GM20000 (cell line): ENCODE results near the gene STAT1.

Experiments
- DNase-seq: peaks from one replicate; pipeline ENCODE4 v3.0.0; 2012; ENCODE audit warnings: low spot score
- TF ChIP-seq, protein P1 (sequence below): IDR thresholded peaks from 2 replicates; pipeline ENCODE4 v1.5.1; 2012; ENCODE audit warnings: mild to moderate bottlenecking, control low read depth; ENCODE audit errors: extremely low read depth, missing control alignments

The STAT1 gene

DNA sequence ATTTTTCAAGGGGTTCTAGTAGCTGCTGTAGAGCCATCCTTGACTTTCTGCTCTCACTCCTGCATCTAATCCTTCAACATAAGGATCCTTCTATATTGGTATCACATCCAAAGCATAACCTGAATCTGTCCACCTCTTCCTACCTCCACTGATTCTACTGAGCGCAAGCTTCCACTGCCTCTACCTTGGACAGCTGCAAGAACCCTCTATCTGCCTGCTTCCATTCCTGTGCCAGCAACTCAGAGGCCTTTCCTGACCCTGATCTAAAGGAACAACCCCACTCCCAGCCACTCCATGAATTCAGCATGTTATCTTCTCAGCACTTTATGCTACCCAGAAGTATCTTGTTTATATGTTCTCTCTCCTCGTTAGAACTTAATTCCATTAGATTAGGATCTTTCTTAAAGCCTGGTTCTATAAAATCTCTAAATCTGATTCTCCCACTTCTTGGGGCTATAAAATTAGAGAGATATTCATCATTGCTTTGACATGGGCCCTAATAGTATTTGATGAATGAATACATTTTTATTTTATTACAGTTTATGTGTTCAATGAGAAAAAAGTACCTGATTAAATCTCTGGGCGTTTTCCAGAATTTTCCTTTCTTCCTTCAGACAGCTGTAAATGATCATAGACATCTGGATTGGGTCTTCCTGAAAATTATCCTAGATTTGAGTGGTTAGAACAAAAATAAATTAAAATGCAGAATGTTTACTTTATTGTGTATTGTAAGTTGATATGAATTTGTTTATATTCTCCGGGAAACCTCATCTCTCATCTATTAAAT is 6.8 kb downstream of the STAT1 start:
- DNase-seq = no peak
- TF ChIP-seq, protein P1, sequence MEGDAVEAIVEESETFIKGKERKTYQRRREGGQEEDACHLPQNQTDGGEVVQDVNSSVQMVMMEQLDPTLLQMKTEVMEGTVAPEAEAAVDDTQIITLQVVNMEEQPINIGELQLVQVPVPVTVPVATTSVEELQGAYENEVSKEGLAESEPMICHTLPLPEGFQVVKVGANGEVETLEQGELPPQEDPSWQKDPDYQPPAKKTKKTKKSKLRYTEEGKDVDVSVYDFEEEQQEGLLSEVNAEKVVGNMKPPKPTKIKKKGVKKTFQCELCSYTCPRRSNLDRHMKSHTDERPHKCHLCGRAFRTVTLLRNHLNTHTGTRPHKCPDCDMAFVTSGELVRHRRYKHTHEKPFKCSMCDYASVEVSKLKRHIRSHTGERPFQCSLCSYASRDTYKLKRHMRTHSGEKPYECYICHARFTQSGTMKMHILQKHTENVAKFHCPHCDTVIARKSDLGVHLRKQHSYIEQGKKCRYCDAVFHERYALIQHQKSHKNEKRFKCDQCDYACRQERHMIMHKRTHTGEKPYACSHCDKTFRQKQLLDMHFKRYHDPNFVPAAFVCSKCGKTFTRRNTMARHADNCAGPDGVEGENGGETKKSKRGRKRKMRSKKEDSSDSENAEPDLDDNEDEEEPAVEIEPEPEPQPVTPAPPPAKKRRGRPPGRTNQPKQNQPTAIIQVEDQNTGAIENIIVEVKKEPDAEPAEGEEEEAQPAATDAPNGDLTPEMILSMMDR = no peak

DNA sequence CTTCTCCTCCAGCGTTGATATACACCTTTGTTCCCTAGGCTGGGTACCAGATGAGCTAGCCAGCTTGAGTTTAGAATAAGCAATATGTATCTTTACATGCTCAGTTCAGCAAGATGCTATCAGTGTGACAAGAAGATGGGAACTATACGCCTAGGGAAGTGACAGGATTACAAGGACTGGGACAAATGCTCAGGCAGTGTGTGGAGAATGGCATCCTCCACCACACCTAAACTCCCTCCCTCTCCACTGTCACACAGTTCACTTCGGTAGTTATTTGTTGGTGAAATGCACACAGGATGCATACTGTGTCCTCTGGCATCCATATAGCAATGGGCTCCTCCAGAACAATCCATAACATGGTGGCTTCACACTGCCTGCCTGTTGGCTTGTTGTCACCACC is 7.7 kb downstream of the STAT1 start:
- no peak for DNase-seq
- TF ChIP-seq, protein P1 = no peak

DNA sequence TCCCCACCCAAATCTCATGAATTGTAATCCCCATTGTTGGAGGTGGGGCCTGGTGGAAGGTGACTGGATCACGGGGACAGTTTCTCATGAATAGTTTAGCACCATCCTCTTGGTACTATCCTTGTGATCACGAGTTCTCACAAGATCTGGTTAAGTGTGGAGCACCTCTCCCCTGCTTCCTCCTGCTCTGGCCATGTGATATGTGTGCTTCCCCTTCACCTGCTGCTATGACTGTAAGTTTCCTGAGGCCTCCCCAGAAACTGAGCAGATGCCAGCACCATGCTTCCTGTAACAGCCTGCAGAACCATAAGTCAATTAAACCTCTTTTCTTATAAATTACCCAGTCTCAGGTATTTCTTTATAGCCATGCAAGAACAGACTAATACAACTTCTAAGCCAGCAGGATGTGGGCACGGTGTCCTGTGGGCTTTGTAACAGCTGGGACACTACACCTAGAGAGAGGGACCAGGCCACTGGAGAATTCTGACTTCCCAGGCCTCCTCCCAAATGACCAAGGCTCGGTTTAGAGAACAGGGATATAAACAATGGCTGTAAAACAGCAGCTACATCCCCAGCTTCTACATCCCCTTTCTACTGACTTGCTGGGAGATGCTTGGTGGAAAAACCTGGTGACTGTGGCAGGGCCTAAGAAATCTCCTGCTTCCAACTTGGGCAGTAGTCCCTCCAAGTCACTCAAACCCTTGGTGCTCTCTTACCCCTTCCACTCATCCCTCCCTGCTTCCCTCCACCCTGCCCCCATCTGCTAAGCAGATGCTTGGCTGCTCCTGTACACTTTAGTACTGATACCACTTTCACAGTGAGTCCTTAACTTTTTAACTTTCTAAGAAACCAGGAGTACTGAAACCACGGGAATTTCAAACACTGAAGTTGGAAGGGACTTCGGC is 10.3 kb downstream of the STAT1 start:
- TF ChIP-seq, protein P1 = no peak
- DNase-seq = no peak

DNA sequence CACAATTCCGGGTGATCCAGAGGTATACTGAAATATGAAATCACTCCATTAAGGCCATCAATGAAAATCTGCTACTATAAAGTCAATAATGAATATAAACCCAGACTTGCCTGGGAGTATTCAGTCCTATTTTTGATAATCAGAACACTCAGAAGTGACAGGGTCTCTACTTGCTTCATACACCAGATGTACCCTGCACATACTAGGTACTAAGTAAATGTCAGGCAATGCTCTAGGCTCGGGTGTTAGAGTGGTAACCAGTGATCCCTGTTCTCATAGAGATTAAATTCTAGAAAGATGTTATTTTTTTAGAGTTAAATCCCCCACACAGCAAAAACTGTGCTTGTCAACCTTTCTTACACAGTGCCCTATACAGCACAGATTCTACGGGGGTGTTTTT is 12.3 kb downstream of the STAT1 start:
- DNase-seq = no peak
- TF ChIP-seq, protein P1 = no peak

DNA sequence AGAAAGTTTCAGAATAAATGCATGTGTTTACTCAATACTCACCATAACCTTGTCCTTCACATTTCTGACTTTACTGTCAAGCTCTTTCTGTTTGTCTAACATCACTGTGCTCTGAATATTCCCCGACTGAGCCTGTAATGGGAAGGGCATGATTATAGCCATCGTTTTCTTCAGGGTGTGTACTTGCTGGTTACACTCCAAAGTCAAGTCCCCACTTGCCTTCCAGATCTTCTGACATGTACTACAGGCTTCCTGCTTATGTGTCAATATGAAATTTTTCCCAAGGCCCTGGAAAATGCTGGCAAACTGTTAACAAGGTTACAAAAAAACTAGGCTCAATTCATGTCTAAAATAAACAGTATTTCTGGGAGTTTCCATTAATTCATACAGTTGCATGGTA is 12.9 kb downstream of the STAT1 start:
- DNase-seq = no peak

DNA sequence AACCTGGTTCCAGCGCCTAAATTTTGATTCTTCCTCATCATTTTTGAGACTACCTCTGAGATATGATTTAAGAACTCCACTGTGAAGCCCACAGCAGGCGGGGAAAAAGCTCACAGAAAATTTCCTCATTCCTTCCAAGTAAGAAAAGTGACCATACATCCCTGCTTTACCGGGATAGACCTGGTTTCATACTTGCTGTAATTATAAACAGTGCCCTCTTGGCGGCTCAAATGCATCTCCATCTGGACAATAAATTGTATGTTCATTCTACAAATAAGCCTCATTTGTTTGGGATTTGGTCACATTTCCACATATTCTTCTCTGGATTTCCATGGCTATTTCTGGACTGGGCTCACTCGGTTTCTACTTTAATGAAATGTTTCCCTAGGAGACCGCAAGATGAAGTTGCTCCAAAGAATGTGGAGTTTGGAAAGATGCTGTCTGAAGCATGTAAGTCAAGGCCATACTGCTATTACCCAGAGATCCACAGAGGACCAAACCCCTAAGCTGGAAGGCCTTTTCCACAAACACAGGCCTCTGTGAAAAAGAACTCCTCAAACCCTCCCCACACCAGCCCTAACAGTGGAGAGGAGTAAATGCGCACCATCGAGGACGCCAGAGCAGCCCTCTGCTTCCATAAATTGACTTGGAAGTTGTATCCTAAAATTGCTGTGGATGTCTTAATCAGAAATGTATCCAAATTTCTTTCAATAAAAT is 13.9 kb downstream of the STAT1 start:
- no peak for DNase-seq
- TF ChIP-seq, protein P1 = no peak

More for the DNA sequence above, 12.9 kb downstream of the STAT1 start:
- TF ChIP-seq, protein P1 = no peak

DNA sequence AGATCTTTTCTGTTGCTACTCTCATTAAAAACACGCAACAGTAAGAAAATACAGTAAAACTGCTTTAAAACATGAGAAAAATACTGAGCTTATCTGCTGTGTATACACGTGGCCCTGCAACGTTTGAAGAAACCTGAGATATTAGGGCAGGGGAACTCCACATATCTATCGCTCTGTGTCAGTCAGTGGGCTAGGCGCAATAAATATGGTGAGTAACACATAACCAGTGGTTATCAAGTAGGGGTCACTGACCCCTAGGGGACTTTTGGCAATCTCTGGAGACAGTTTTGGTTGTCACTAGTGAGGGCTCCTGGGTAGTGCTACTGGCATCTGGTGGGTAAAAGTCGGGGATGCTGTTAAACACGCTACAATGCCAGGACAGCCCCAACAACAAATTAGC is 14.9 kb downstream of the STAT1 start:
- DNase-seq = no peak
- TF ChIP-seq, protein P1 = no peak
